ENCODE measurements around the gene PKDREJ. TPM values are rescaled to one million over a fixed set of nuclear protein-coding genes. Genes with fewer than 3 reads are reported as not detected.

Gene PKDREJ
- total RNA-seq, 1 experiment from 2014 or later = 0.02 TPM

GRCh38 chr22:46214616-46215015, 48.5 kb downstream of the PKDREJ start:
- DNase-seq (ENCODE audit: low spot score) = no peak
- no peak overlapping the region for H3K27ac Mint-ChIP-seq
- H3K9me3 Mint-ChIP-seq = peaks cover 25% of the 10 kb centered on the region
- H3K4me1 Mint-ChIP-seq = no peaks in the 10 kb centered on the region
- POLR2A ChIA-PET = no interaction called here
- no peak for ATAC-seq
- H3K27me3 Mint-ChIP-seq (ENCODE audit: low read depth) = no peaks in the 10 kb centered on the region
- TF ChIP-seq SMAD3 (CRISPR knock-in tag; IDR thresholded peaks at IDR 0.05; ENCODE audit: borderline replicate concordance) (no peak), RELA (CRISPR knock-in tag; IDR thresholded peaks at IDR 0.05; ENCODE audit: borderline replicate concordance) (no peak), FOXK1 (CRISPR knock-in tag; IDR thresholded peaks at IDR 0.05) (no peak), TEAD4 (CRISPR knock-in tag; IDR thresholded peaks at IDR 0.05) (no peak), PREB (CRISPR knock-in tag; IDR thresholded peaks at IDR 0.05; ENCODE audit: borderline replicate concordance) (no peak), MXD4 (CRISPR knock-in tag; IDR thresholded peaks at IDR 0.05; ENCODE audit: borderline replicate concordance) (no peak), CBFB (CRISPR knock-in tag; IDR thresholded peaks at IDR 0.05; ENCODE audit: low read depth) (no peak), SP1 (CRISPR knock-in tag; conservative IDR thresholded peaks at IDR 0.05) (no peak), NFATC4 (CRISPR knock-in tag; IDR thresholded peaks at IDR 0.05) (no peak), OVOL2 (CRISPR knock-in tag; IDR thresholded peaks at IDR 0.05; ENCODE audit: borderline replicate concordance) (no peak), ZNF317 (CRISPR knock-in tag; IDR thresholded peaks at IDR 0.05; ENCODE audit: borderline replicate concordance, low read depth) (no peak), GTF2I (CRISPR knock-in tag; conservative IDR thresholded peaks at IDR 0.05) (no peak)
- TF ChIP-seq, protein P1, sequence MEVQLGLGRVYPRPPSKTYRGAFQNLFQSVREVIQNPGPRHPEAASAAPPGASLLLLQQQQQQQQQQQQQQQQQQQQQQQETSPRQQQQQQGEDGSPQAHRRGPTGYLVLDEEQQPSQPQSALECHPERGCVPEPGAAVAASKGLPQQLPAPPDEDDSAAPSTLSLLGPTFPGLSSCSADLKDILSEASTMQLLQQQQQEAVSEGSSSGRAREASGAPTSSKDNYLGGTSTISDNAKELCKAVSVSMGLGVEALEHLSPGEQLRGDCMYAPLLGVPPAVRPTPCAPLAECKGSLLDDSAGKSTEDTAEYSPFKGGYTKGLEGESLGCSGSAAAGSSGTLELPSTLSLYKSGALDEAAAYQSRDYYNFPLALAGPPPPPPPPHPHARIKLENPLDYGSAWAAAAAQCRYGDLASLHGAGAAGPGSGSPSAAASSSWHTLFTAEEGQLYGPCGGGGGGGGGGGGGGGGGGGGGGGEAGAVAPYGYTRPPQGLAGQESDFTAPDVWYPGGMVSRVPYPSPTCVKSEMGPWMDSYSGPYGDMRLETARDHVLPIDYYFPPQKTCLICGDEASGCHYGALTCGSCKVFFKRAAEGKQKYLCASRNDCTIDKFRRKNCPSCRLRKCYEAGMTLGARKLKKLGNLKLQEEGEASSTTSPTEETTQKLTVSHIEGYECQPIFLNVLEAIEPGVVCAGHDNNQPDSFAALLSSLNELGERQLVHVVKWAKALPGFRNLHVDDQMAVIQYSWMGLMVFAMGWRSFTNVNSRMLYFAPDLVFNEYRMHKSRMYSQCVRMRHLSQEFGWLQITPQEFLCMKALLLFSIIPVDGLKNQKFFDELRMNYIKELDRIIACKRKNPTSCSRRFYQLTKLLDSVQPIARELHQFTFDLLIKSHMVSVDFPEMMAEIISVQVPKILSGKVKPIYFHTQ (CRISPR knock-in tag; IDR thresholded peaks at IDR 0.05) = no peak
- TF ChIP-seq, protein P2, sequence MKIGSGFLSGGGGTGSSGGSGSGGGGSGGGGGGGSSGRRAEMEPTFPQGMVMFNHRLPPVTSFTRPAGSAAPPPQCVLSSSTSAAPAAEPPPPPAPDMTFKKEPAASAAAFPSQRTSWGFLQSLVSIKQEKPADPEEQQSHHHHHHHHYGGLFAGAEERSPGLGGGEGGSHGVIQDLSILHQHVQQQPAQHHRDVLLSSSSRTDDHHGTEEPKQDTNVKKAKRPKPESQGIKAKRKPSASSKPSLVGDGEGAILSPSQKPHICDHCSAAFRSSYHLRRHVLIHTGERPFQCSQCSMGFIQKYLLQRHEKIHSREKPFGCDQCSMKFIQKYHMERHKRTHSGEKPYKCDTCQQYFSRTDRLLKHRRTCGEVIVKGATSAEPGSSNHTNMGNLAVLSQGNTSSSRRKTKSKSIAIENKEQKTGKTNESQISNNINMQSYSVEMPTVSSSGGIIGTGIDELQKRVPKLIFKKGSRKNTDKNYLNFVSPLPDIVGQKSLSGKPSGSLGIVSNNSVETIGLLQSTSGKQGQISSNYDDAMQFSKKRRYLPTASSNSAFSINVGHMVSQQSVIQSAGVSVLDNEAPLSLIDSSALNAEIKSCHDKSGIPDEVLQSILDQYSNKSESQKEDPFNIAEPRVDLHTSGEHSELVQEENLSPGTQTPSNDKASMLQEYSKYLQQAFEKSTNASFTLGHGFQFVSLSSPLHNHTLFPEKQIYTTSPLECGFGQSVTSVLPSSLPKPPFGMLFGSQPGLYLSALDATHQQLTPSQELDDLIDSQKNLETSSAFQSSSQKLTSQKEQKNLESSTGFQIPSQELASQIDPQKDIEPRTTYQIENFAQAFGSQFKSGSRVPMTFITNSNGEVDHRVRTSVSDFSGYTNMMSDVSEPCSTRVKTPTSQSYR (CRISPR knock-in tag; IDR thresholded peaks at IDR 0.05) = no peak
- TF ChIP-seq, protein P3, sequence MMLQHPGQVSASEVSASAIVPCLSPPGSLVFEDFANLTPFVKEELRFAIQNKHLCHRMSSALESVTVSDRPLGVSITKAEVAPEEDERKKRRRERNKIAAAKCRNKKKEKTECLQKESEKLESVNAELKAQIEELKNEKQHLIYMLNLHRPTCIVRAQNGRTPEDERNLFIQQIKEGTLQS (CRISPR knock-in tag; conservative IDR thresholded peaks at IDR 0.05) = no peak
- TF ChIP-seq, protein P4, sequence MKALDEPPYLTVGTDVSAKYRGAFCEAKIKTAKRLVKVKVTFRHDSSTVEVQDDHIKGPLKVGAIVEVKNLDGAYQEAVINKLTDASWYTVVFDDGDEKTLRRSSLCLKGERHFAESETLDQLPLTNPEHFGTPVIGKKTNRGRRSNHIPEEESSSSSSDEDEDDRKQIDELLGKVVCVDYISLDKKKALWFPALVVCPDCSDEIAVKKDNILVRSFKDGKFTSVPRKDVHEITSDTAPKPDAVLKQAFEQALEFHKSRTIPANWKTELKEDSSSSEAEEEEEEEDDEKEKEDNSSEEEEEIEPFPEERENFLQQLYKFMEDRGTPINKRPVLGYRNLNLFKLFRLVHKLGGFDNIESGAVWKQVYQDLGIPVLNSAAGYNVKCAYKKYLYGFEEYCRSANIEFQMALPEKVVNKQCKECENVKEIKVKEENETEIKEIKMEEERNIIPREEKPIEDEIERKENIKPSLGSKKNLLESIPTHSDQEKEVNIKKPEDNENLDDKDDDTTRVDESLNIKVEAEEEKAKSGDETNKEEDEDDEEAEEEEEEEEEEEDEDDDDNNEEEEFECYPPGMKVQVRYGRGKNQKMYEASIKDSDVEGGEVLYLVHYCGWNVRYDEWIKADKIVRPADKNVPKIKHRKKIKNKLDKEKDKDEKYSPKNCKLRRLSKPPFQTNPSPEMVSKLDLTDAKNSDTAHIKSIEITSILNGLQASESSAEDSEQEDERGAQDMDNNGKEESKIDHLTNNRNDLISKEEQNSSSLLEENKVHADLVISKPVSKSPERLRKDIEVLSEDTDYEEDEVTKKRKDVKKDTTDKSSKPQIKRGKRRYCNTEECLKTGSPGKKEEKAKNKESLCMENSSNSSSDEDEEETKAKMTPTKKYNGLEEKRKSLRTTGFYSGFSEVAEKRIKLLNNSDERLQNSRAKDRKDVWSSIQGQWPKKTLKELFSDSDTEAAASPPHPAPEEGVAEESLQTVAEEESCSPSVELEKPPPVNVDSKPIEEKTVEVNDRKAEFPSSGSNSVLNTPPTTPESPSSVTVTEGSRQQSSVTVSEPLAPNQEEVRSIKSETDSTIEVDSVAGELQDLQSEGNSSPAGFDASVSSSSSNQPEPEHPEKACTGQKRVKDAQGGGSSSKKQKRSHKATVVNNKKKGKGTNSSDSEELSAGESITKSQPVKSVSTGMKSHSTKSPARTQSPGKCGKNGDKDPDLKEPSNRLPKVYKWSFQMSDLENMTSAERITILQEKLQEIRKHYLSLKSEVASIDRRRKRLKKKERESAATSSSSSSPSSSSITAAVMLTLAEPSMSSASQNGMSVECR (CRISPR knock-in tag; IDR thresholded peaks at IDR 0.05; ENCODE audit: borderline replicate concordance) = no peak
- CTCF ChIA-PET = no interaction called here
- peaks cover 22% of the 10 kb centered on the region for H3K36me3 Mint-ChIP-seq
- no peak overlapping the region for H3K4me3 Mint-ChIP-seq
